Large intestine (tissue), 3 donors: Measurements from ENCODE around the gene ADGRD2. TPM values are rescaled to one million over a fixed set of nuclear protein-coding genes. Genes with fewer than 3 reads are reported as not detected.

Source experiments
- DNase-seq, 2 donors: peaks; one replicate each; pipeline versions ENCODE4 v3.0.0 to v3.0.0-alpha.2; 2013
- H3K27ac ChIP-seq: one replicate; pipeline ENCODE4 v1.5.1; 2013; ENCODE audit warnings: low read length
- H3K27me3 ChIP-seq: 2 replicates; pipeline ENCODE4 v1.6.1; 2013; ENCODE audit warnings: low read length; ENCODE audit not compliant: control insufficient read depth, insufficient read depth
- H3K36me3 ChIP-seq: 2 replicates; pipeline ENCODE4 v1.6.1; 2013; ENCODE audit warnings: low read length; ENCODE audit not compliant: control insufficient read depth, insufficient read depth
- H3K4me1 ChIP-seq: one replicate; pipeline ENCODE4 v1.6.1; 2013; ENCODE audit warnings: low read length; ENCODE audit not compliant: control insufficient read depth, insufficient read depth
- H3K4me3 ChIP-seq: one replicate; pipeline ENCODE4 v1.5.1; 2013; ENCODE audit warnings: low read length
- H3K9me3 ChIP-seq: one replicate; pipeline ENCODE4 v1.6.1; 2013; ENCODE audit warnings: mild to moderate bottlenecking, low read depth, low read length, moderate library complexity; ENCODE audit not compliant: control insufficient read depth
- WGBS: methylation state at CpG from one replicate; pipeline ENCODE4 v1.1.5; 2013; ENCODE audit warnings: low lambda C conversion rate; ENCODE audit not compliant: insufficient coverage; 5-methylcytosine and 5-hydroxymethylcytosine counted together
- polyA plus RNA-seq: library from polyadenylated mRNA; unstranded; fragments of 120-200 nt; gene quantifications from one replicate; pipeline ENCODE4 v1.2.1, GENCODE V29; 2013

ADGRD2 gene
- polyA plus RNA-seq, 1 donor: not detected

GRCh38 chr9:124495126-124496074 is 45.1 kb downstream of the ADGRD2 start:
- Histone ChIP-seq H3K4me1 (no peaks in the 10 kb centered on the region), H3K36me3 (no peaks in the 10 kb centered on the region), H3K27me3 (peaks cover 60% of the 10 kb centered on the region), H3K9me3 (no peaks in the 10 kb centered on the region), H3K4me3 (no peak overlapping the region), H3K27ac (no peak overlapping the region)
- WGBS: no CpG with 5 or more reads among the region's 31 CpGs
- no peak for DNase-seq

- DNase-seq: no peak
- Histone ChIP-seq H3K27me3 (peaks cover 61% of the 10 kb centered on the region), H3K4me3 (no peak overlapping the region), H3K36me3 (no peaks in the 10 kb centered on the region), H3K4me1 (no peaks in the 10 kb centered on the region), H3K27ac (no peak overlapping the region), H3K9me3 (no peaks in the 10 kb centered on the region)
- WGBS: no CpG with 5 or more reads among the region's 3 CpGs
Observed at GRCh38 chr9:124496075-124496449, 45.8 kb downstream of the ADGRD2 start.

GRCh38 chr9:124496463-124496862 is 46.2 kb downstream of the ADGRD2 start:
- Histone ChIP-seq H3K9me3 (no peaks in the 10 kb centered on the region), H3K36me3 (no peaks in the 10 kb centered on the region), H3K4me1 (no peaks in the 10 kb centered on the region), H3K27me3 (peaks cover 61% of the 10 kb centered on the region), H3K27ac (no peak overlapping the region), H3K4me3 (no peak overlapping the region)
- WGBS: no CpG with 5 or more reads among the region's 15 CpGs
- DNase-seq: no peak

GRCh38 chr9:124497441-124497840 is 47.2 kb downstream of the ADGRD2 start:
- Histone ChIP-seq H3K27ac (no peak overlapping the region), H3K4me1 (no peaks in the 10 kb centered on the region), H3K4me3 (no peak overlapping the region), H3K9me3 (no peaks in the 10 kb centered on the region), H3K36me3 (no peaks in the 10 kb centered on the region), H3K27me3 (peaks cover 71% of the 10 kb centered on the region)
- no peak for DNase-seq
- WGBS: no CpG with 5 or more reads among the region's 8 CpGs

GRCh38 chr9:124498040-124498439 is 47.8 kb downstream of the ADGRD2 start:
- WGBS: no CpG with 5 or more reads among the region's 6 CpGs
- DNase-seq: no peak
- Histone ChIP-seq H3K4me3 (no peak overlapping the region), H3K27ac (no peak overlapping the region), H3K9me3 (peaks cover 5% of the 10 kb centered on the region), H3K4me1 (no peaks in the 10 kb centered on the region), H3K36me3 (no peaks in the 10 kb centered on the region), H3K27me3 (peaks cover 77% of the 10 kb centered on the region)

- Histone ChIP-seq H3K27me3 (peaks cover 82% of the 10 kb centered on the region), H3K36me3 (no peaks in the 10 kb centered on the region), H3K4me3 (no peak overlapping the region), H3K27ac (no peak overlapping the region), H3K4me1 (no peaks in the 10 kb centered on the region), H3K9me3 (peaks cover 8% of the 10 kb centered on the region)
- DNase-seq: no peak
- WGBS: no CpG with 5 or more reads among the region's 15 CpGs
Observed at GRCh38 chr9:124498499-124499146, 48.4 kb downstream of the ADGRD2 start.

- no peaks in the 10 kb centered on the region for H3K36me3 ChIP-seq
- WGBS: no CpG with 5 or more reads among the region's 3 CpGs
- peaks cover 12% of the 10 kb centered on the region for H3K9me3 ChIP-seq
- no peak overlapping the region for H3K4me3 ChIP-seq
- peaks cover 87% of the 10 kb centered on the region for H3K27me3 ChIP-seq
- H3K27ac ChIP-seq: no peak overlapping the region
- no peak for DNase-seq
- H3K4me1 ChIP-seq: no peaks in the 10 kb centered on the region
Observed at GRCh38 chr9:124499216-124499615, 49.0 kb downstream of the ADGRD2 start.

- DNase-seq: no peak
- Histone ChIP-seq H3K27ac (no peak overlapping the region), H3K27me3 (peaks cover 82% of the 10 kb centered on the region), H3K9me3 (peaks cover 12% of the 10 kb centered on the region), H3K4me1 (no peaks in the 10 kb centered on the region), H3K4me3 (no peak overlapping the region), H3K36me3 (no peaks in the 10 kb centered on the region)
- no CpG with 5 or more reads among the region's 40 CpGs for WGBS
Observed at GRCh38 chr9:124500028-124500795, 50.0 kb downstream of the ADGRD2 start.

GRCh38 chr9:124500796-124501611 is 50.8 kb downstream of the ADGRD2 start:
- Histone ChIP-seq H3K4me3 (no peak overlapping the region), H3K27me3 (peaks cover 82% of the 10 kb centered on the region), H3K27ac (no peak overlapping the region), H3K36me3 (no peaks in the 10 kb centered on the region), H3K4me1 (no peaks in the 10 kb centered on the region), H3K9me3 (peaks cover 15% of the 10 kb centered on the region)
- no peak for DNase-seq
- 76% methylated on average over 2 of the region's 12 CpGs for WGBS
